AG09309 (cell line): ENCODE measurements around the gene EEF2K.

Experiments
- DNase-seq: peaks from one replicate; pipeline ENCODE4 v3.0.0-alpha.2; 2010; ENCODE audit warnings: low read depth
- H3K4me3 ChIP-seq: 2 replicates; pipeline ENCODE4 v1.5.1; 2011; ENCODE audit warnings: mild to moderate bottlenecking, low read depth, low read length, moderate library complexity; ENCODE audit not compliant: control insufficient read depth
- CTCF ChIP-seq: IDR thresholded peaks from 2 replicates; pipeline ENCODE4 v1.5.1; 2011; ENCODE audit warnings: mild to moderate bottlenecking, low read depth, low read length, inconsistent platforms; ENCODE audit not compliant: insufficient read depth, control insufficient read depth; ENCODE audit errors: missing control alignments

EEF2K gene

GRCh38 chr16:22307838-22308237 is 101.8 kb downstream of the EEF2K start:
- TF ChIP-seq CTCF = no peak
- no peak for DNase-seq
- H3K4me3 ChIP-seq = no peak overlapping the region

DNA sequence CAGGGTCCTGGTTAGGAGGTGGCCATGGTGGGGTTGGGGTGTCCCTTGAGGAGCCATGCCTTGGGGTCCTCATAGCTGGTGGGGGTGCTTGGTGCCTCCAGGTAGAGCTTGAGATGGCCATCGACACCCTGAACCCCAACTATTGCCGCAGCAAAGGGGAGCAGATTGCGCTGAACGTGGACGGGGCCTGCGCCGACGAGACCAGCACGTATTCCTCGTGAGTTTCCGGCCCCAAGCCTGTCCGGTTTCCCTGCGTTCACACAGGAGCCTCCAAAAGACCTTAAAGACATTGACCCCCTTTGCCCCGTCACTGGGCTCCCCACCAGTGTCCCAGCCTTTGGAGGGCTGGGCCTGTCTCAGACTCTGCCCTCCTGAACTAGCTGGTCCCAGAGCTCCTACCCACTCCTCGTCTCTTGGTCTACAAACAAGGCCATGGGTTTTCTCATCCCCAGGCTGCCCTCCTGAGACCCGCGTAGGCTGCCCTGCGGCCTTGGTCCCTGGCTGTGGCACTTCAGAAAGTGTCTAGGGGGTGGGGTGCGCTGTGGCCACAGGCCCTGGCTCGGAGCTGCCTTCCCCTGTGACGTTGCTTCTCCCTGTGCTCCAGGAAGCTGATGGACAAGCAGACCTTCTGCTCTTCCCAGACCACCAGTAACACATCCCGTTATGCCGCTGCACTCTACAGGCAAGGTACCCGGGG is 102.9 kb downstream of the EEF2K start:
- no peak for TF ChIP-seq CTCF
- H3K4me3 ChIP-seq = no peak overlapping the region
- DNase-seq = no peak

DNA sequence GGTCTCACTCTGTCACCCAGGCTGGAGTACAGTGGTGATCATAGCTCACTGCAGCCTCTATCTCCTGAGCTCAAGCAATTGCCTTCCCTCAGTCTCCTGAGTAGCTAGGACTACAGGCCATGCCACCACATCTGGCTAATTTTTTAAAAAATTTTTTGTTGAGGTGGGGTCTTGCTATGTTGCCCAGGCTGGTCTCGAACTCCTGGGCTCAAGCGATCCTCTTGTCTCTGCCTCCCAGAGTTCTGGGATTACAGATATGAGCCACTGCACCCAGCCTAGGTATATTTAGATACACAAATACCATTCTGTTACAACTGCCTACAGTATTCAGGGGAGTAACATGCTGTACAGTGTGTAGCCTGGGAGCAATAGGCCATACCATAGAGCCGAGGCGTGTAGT is 105.4 kb downstream of the EEF2K start:
- no peak overlapping the region for H3K4me3 ChIP-seq
- no peak for TF ChIP-seq CTCF
- DNase-seq = no peak

DNA sequence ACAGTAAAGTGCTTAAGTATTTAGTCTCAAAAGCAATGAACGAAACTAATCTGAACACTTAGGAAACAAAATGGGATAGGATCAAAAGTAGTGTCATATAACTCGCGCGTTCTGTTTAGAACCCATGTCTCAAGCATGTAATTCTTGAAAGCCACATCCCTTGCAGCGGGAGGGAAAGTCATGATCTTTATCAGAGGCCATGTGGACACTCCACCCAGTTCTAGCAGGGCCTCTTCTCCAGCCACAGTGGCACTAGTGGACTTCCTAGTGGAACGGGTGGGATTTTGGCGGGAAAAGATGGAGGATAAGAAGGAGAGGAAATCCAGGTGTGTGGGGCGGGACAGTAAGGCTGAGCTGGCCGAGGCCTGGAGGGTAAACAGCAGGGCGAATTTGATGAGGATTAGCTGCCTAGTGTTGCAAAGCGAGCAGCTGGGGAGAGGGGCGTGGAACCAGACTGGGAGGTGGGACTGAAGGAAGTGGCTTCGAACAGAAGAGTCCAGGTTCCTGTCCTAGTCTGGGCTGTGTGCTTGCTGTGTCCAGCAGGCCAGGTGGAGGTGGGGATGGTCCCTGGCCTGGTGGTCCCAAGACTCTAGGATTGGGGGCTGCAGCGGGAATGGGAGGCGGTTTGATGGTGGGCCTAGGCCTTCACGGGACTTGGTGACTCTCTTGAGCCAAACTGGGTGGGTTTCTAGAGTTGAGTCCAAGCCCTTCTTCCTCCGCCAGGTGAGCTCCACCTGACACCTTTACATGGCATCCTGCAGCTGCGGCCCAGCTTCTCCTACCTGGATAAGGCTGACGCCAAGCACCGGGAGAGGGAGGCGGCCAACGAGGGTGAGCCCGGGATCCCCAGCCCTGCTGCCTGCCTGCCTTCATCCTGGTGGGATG is 107.1 kb downstream of the EEF2K start:
- no peak for DNase-seq
- TF ChIP-seq CTCF = no peak
- H3K4me3 ChIP-seq = no peak overlapping the region

DNA sequence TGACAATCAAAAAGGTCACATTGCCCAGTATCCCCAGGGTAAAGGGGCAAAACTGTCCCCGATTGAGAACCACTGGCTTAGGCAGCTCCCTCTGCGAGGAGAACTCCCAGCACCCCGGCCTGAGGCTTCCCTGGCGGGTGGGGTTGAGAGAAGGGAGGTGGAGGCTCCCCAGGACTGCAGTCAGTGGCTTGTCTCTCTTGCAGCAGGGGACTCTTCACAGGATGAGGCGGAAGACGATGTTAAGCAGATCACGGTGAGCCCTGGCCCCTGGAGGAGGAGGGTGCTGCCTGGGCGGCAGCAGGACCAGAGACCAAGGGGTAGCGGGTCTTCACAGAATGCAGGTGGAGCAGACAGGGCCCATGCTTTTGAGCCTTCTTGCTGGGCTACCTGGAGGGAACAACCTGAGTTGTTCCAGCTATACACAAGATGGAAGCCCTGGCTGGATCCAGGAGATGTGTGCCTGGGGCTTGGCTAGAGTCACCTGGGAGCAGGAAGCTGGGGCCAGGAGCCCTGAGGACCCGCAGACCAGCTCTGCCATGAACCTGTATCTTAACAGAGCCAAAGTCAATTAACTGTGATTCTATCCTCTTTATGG is 107.9 kb downstream of the EEF2K start:
- TF ChIP-seq CTCF = no peak

GRCh38 chr16:22314661-22315626 is 108.9 kb downstream of the EEF2K start:
- no peak for DNase-seq
- TF ChIP-seq CTCF = no peak

More for the DNA sequence above, 107.9 kb downstream of the EEF2K start:
- no peak for DNase-seq
- no peak overlapping the region for H3K4me3 ChIP-seq

More at GRCh38 chr16:22314661-22315626, 108.9 kb downstream of the EEF2K start:
- no peak overlapping the region for H3K4me3 ChIP-seq
